ENCODE results near the gene EIF4EBP2.

EIF4EBP2 gene

GRCh38 chr10:70404036-70404786 lies at the start of gene EIF4EBP2:
Gene EIF4EBP2, plus strand, starts transcription at chr10:70404145. Its CDS starts 257 bp downstream, at chr10:70404402.
- DNase-seq (ENCODE audit: low spot score), result peak; percentile 97

- DNase-seq (ENCODE audit: low spot score), result peak; percentile 46
Observed at GRCh38 chr10:70354556-70354955, 49.4 kb upstream of the EIF4EBP2 start.

GRCh38 chr10:70355051-70356021 lies 48.6 kb upstream of the EIF4EBP2 start:
- DNase-seq (ENCODE audit: low spot score), result peak; percentile 50

GRCh38 chr10:70357565-70357964 lies 46.4 kb upstream of the EIF4EBP2 start:
- DNase-seq (ENCODE audit: low spot score), result no peak

- DNase-seq (ENCODE audit: low spot score), result no peak
Observed at GRCh38 chr10:70358446-70358845, 45.5 kb upstream of the EIF4EBP2 start.

GRCh38 chr10:70359017-70359550 lies 44.9 kb upstream of the EIF4EBP2 start:
- DNase-seq (ENCODE audit: low spot score), result no peak

GRCh38 chr10:70360215-70360614 lies 43.7 kb upstream of the EIF4EBP2 start:
- DNase-seq (ENCODE audit: low spot score), result no peak

GRCh38 chr10:70362328-70362727 lies 41.6 kb upstream of the EIF4EBP2 start:
- no peak for DNase-seq (ENCODE audit: low spot score)

- DNase-seq (ENCODE audit: low spot score), result no peak
Observed at GRCh38 chr10:70363292-70363691, 40.7 kb upstream of the EIF4EBP2 start.

DNA sequence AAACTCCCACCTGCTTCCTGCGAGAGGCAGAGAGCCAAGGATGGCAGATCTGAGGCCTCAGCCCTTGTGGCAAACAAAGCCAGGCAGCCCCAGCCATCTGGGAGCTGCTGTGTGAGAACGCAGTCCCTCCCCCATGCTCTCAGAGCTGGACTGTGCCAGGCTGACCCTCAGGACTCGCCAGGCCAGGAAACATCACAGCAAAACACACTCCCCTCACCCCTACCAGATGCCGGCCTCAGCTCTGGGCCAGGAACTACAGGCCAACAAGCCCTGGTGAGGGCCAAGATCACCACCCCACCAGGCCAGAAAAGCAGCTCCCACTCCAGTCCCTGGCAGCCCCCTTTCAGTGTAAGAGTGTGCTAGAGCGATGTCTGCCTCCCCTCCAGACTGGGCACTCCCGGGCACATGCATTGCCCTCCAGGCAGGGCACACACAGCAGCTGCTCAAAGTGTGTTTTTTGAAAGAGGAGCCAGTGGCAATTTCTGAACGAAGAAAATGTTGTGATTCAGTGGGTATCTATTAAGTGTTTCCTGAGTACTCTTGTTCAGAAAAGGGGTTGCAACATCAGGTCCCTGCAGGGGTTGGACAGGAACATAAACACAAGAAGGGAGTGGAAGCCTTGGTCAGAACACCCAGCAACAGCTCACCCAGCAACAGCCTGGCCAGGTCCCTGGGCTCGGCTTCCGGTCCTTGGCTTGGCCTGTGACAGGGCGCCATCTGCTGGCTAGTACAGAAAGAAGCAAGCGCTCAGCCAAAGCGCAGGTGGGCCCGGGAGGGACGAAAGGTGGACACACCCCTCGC lies 39.8 kb upstream of the EIF4EBP2 start:
- peak; percentile 91 for DNase-seq (ENCODE audit: low spot score)

DNA sequence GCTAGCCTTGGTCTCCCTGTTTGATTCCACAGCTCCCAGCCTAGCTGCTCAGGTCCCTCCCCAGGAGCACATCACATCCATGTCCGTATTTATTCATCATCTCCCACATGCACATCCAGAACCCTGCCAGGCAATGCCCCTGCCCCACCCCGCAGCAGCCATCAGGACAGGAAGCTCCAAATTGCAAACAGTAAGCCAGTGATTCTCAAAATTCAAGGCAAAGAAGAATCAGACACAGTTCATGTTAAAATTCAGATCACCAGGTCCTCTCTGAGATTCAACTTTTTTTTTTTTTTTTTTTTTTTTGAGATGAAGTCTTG lies 39.2 kb upstream of the EIF4EBP2 start:
- DNase-seq (ENCODE audit: low spot score), result no peak

DNA sequence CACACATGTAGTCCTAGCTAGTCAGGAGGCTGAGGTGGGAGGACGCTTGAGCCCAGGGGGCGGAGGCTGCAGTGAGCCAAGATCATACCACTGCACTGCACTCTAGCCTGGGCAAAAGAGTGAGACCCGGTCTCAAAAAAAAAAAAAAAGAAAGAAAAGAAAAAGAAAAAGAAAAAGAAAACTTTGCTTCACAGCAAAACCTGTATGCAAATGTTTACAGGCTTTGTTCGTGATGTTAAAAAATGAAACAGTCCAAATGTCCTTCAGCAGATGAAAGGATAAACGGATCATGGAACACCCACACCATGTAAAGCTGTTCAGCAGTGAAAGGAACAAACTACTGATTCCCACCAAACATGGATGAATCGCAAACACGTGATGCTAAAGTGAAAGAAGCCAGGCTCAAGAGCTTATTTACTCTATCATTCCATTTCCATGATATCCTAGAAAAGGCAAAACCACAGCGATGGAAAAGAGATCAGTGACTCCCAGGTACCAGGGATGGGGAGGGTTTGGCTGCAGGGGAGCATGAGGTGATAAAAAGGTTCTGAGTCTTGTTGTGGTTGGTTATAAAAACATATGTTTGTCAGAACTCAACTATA lies 36.6 kb upstream of the EIF4EBP2 start:
- DNase-seq (ENCODE audit: low spot score), result no peak

DNA sequence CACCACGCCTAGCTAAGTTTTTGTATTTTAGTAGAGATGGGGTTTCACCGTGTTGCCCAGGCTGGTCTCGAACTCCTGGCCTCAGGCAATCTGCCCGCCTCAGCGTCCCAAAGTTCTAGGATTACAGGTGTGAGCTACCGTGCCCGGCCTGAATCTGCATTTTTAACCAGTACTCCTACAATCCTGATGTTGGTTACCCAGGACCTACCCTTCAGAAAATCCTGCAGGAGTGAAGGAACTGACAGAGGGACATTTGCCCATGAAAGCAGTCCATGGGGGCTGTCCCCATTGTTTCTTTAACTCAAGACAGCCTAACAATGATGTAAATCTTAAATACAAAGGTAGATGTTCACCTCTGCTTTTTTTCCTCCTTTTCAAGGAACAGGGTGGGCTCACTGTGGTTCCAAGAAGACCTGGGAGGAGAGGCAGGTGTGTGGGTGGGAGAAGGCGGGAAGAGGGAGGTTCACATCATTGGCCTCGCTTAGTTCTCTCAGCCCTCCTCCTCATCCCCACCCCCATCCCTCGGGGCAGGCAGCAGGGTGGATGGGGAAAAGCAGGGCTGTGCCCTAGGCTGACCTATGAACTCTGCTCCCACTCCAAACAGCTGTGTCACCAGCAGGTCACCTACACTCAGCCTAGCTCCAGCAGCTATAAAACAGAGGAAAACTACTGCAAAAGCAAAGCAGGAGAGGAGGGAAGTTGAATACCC lies 35.0 kb upstream of the EIF4EBP2 start:
- DNase-seq (ENCODE audit: low spot score), result no peak

- no peak for DNase-seq (ENCODE audit: low spot score)
Observed at GRCh38 chr10:70369498-70370018, 34.4 kb upstream of the EIF4EBP2 start.

- no peak for DNase-seq (ENCODE audit: low spot score)
Observed at GRCh38 chr10:70370766-70371165, 33.2 kb upstream of the EIF4EBP2 start.

DNA sequence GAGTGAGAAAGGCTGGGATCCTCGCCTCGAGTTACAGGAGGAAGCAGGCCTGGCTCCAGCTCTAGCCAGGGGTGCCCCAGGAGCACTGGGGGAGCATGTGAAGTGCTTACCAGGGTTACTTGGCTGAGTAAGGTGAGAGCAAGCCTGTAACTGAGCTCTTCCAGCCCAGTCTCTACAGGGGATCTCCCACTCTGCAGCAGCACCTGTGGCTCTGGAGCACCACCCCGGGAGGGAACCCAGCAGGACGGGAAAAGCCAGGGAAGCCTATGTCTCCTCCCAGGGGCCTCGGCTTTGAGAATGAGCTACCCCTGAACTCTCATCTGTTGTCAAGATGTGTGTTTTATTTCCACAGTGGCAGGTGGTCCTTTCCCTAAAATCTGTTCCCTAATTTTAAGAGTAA lies 32.1 kb upstream of the EIF4EBP2 start:
- DNase-seq (ENCODE audit: low spot score), result no peak

- DNase-seq (ENCODE audit: low spot score), result no peak
Observed at GRCh38 chr10:70374775-70375614, 28.9 kb upstream of the EIF4EBP2 start.

GRCh38 chr10:70376436-70377378 lies 27.2 kb upstream of the EIF4EBP2 start:
- no peak for DNase-seq (ENCODE audit: low spot score)

- no peak for DNase-seq (ENCODE audit: low spot score)
Observed at GRCh38 chr10:70378122-70378521, 25.8 kb upstream of the EIF4EBP2 start.

All from globus pallidus (tissue), 1 donor.